Neural progenitor cell (in vitro differentiated cells): ENCODE results near the gene ANO1. TPM values are rescaled to one million over a fixed set of nuclear protein-coding genes. Genes with fewer than 3 reads are reported as not detected.

Source experiments
- DNase-seq: peaks from one replicate; pipeline ENCODE4 v3.0.0-alpha.2; 2016; ENCODE audit warnings: low spot score
- H2AFZ ChIP-seq: fragments of 200-600 bp; sonication (generic); replicated peaks from 2 replicates; pipeline ENCODE4 v1.6.1; 2016; ENCODE audit warnings: antibody characterized with exemption
- H3F3A ChIP-seq: fragments of 200-600 bp; sonication (generic); 2 replicates; pipeline ENCODE4 v1.6.1; 2016; ENCODE audit warnings: antibody characterized with exemption, low read depth
- H3K27ac ChIP-seq: fragments of 200-600 bp; sonication (generic); 2 replicates; pipeline ENCODE4 v1.5.1; 2016; ENCODE audit warnings: mild to moderate bottlenecking
- H3K27me3 ChIP-seq: fragments of 200-600 bp; sonication (generic); 2 replicates; pipeline ENCODE4 v1.6.1; 2016; ENCODE audit warnings: mild to moderate bottlenecking, moderate library complexity
- H3K36me3 ChIP-seq: fragments of 200-600 bp; sonication (generic); 2 replicates; pipeline ENCODE4 v1.5.1; 2016
- H3K4me1 ChIP-seq: fragments of 200-600 bp; sonication (generic); 2 replicates; pipeline ENCODE4 v1.6.1; 2016; ENCODE audit warnings: mixed run types
- H3K4me2 ChIP-seq: fragments of 200-600 bp; sonication (generic); 2 replicates; pipeline ENCODE4 v1.6.1; 2016
- H3K4me3 ChIP-seq: fragments of 200-600 bp; sonication (generic); 2 replicates; pipeline ENCODE4 v1.5.1; 2016
- H3K79me2 ChIP-seq: fragments of 200-600 bp; sonication (generic); 2 replicates; pipeline ENCODE4 v1.6.1; 2016; ENCODE audit warnings: low read depth
- H3K9ac ChIP-seq: fragments of 200-600 bp; sonication (generic); 2 replicates; pipeline ENCODE4 v1.6.1; 2016
- H3K9me3 ChIP-seq: fragments of 200-600 bp; sonication (generic); 2 replicates; pipeline ENCODE4 v1.5.1; 2016; ENCODE audit warnings: low read depth
- H4K20me1 ChIP-seq: fragments of 200-600 bp; sonication (generic); 2 replicates; pipeline ENCODE4 v1.6.1; 2016; ENCODE audit warnings: low read depth
- H3K27ac Mint-ChIP-seq: 3 replicates; pipeline ENCODE4 v1.8.0; 2021; ENCODE audit warnings: mixed read lengths
- H3K27me3 Mint-ChIP-seq: 2 replicates; pipeline ENCODE4 v1.8.0; 2022; ENCODE audit warnings: low read depth, mild to moderate bottlenecking, inconsistent platforms, moderate library complexity, mixed read lengths; ENCODE audit not compliant: insufficient read depth
- H3K36me3 Mint-ChIP-seq: 3 replicates; pipeline ENCODE4 v1.8.0; 2021; ENCODE audit warnings: mixed read lengths
- H3K4me1 Mint-ChIP-seq: 3 replicates; pipeline ENCODE4 v1.8.0; 2021; ENCODE audit warnings: mixed read lengths
- H3K4me3 Mint-ChIP-seq: 3 replicates; pipeline ENCODE4 v1.8.0; 2021; ENCODE audit warnings: mild to moderate bottlenecking, moderate library complexity, mixed read lengths
- H3K9me3 Mint-ChIP-seq: 3 replicates; pipeline ENCODE4 v1.8.0; 2020; ENCODE audit warnings: mixed read lengths
- CTCF ChIP-seq: fragments of 200-600 bp; sonication (generic); IDR thresholded peaks from 2 replicates; pipeline ENCODE4 v1.5.1; 2017; ENCODE audit warnings: antibody characterized with exemption, mild to moderate bottlenecking
- EZH2 ChIP-seq: fragments of 200-600 bp; sonication (generic); IDR thresholded peaks from 2 replicates; pipeline ENCODE4 v1.6.1; 2017; ENCODE audit warnings: antibody characterized with exemption, mild to moderate bottlenecking, moderate library complexity
- EZH2phosphoT487 ChIP-seq: fragments of 200-600 bp; sonication (generic); IDR thresholded peaks from 2 replicates; pipeline ENCODE4 v1.6.1; 2017; ENCODE audit warnings: antibody characterized with exemption
- total RNA-seq: library from RNA; depleted of rRNA; stranded (reverse); fragments of >200 nt; gene quantifications from 2 replicates; pipeline ENCODE4 v1.2.3, GENCODE V29; 2015; ENCODE audit warnings: low replicate concordance

Gene ANO1
- total RNA-seq, 1 donor from 2014 or later, result not detected

DNA sequence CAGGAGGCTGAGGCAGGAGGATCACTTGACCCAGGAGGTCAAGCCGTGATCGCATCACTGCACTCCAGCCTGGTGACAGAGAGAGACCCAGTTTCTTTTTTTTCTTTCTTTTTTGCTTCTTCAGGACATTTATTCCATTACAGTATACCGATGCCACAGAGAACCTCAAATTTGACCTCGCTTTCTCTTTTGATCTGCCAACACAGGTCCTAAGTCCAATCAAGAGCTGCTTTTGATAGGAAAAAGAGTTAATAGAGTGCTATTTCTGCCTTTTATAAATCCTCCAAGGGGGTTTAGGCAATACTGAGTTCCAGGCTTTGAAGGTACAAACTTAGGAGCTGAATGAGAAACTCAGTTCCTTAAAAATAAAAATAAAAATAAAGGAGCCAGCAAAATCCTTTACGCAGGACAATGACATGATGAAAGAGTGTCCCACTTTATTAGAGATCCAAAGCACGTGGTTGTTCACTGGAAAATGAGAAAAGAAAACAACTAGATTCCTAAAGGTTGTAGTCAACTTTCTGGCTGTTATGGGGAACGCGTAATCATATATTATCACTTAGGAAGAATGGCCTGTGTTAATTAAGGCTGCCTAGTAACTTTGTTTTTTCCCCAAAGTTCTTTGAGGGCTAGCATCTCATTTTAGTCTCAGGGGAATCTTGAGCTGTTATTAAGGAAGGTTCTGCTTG is 152.2 kb downstream of the ANO1 start:
- Histone ChIP-seq H3K27ac (no peak overlapping the region), H3K27me3 (no peaks in the 10 kb centered on the region), H3K36me3 (no peaks in the 10 kb centered on the region), H2AFZ (no peak overlapping the region), H3K4me3 (no peak overlapping the region), H3K9me3 (no peaks in the 10 kb centered on the region), H3K9ac (no peak overlapping the region), H3K79me2 (no peaks in the 10 kb centered on the region), H3K4me1 (no peaks in the 10 kb centered on the region), H3K4me2 (no peak overlapping the region), H3F3A (no peaks in the 10 kb centered on the region), H4K20me1 (no peaks in the 10 kb centered on the region)
- Mint-ChIP-seq H3K27me3 (peaks cover 19% of the 10 kb centered on the region), H3K27ac (no peak overlapping the region), H3K36me3 (no peaks in the 10 kb centered on the region), H3K9me3 (no peaks in the 10 kb centered on the region), H3K4me1 (peaks cover 19% of the 10 kb centered on the region), H3K4me3 (no peak overlapping the region)
- TF ChIP-seq EZH2 (no peak), CTCF (no peak), EZH2phosphoT487 (no peak)
- DNase-seq, result no peak

- peaks cover 15% of the 10 kb centered on the region for H3K27me3 Mint-ChIP-seq
- H3K36me3 Mint-ChIP-seq, result no peaks in the 10 kb centered on the region
- H3K4me1 Mint-ChIP-seq, result peaks cover 19% of the 10 kb centered on the region
- H3K4me3 ChIP-seq, result no peak overlapping the region
- H3K9ac ChIP-seq, result no peak overlapping the region
- no peak overlapping the region for H2AFZ ChIP-seq
- H3K4me1 ChIP-seq, result no peaks in the 10 kb centered on the region
- H3K27me3 ChIP-seq, result no peaks in the 10 kb centered on the region
- H3K4me2 ChIP-seq, result no peak overlapping the region
- H3F3A ChIP-seq, result no peaks in the 10 kb centered on the region
- H3K79me2 ChIP-seq, result no peaks in the 10 kb centered on the region
- no peaks in the 10 kb centered on the region for H3K9me3 ChIP-seq
- H3K27ac ChIP-seq, result no peak overlapping the region
- no peaks in the 10 kb centered on the region for H3K9me3 Mint-ChIP-seq
- no peaks in the 10 kb centered on the region for H4K20me1 ChIP-seq
- H3K36me3 ChIP-seq, result no peaks in the 10 kb centered on the region
- no peak for TF ChIP-seq CTCF
- no peak for TF ChIP-seq EZH2
- no peak for TF ChIP-seq EZH2phosphoT487
- no peak for DNase-seq
- H3K27ac Mint-ChIP-seq, result no peak overlapping the region
- H3K4me3 Mint-ChIP-seq, result no peak overlapping the region
Measured at GRCh38 chr11:70230840-70231710, 153.0 kb downstream of the ANO1 start.

GRCh38 chr11:70233034-70233433 is 154.9 kb downstream of the ANO1 start:
- Histone ChIP-seq H3K36me3 (no peaks in the 10 kb centered on the region), H3K27me3 (no peaks in the 10 kb centered on the region), H3K9me3 (no peaks in the 10 kb centered on the region), H3K4me1 (no peaks in the 10 kb centered on the region), H3K9ac (no peak overlapping the region), H2AFZ (no peak overlapping the region), H3K4me2 (no peak overlapping the region), H4K20me1 (no peaks in the 10 kb centered on the region), H3K4me3 (no peak overlapping the region), H3K27ac (no peak overlapping the region), H3F3A (no peaks in the 10 kb centered on the region), H3K79me2 (no peaks in the 10 kb centered on the region)
- no peaks in the 10 kb centered on the region for H3K36me3 Mint-ChIP-seq
- DNase-seq, result no peak
- H3K4me3 Mint-ChIP-seq, result no peak overlapping the region
- TF ChIP-seq EZH2phosphoT487 (no peak), EZH2 (no peak), CTCF (no peak)
- H3K4me1 Mint-ChIP-seq, result peaks cover 9% of the 10 kb centered on the region
- H3K27ac Mint-ChIP-seq, result no peak overlapping the region
- H3K9me3 Mint-ChIP-seq, result no peaks in the 10 kb centered on the region
- H3K27me3 Mint-ChIP-seq, result peaks cover 8% of the 10 kb centered on the region
